Lower lobe of right lung (tissue), 2 donors: ENCODE results near the gene HCRTR1. TPM values are rescaled to one million over a fixed set of nuclear protein-coding genes. Genes with fewer than 3 reads are reported as not detected.

Experiments used
- ATAC-seq, 2 donors: fragments of 200-7000 bp; cut with Tn5 transposase; one replicate each; pipeline ENCODE4 v1.9.1; 2020 to 2022; ENCODE audit warnings: mild to moderate bottlenecking in 2 of 2, moderate library complexity in 2 of 2
- DNase-seq: peaks from one replicate; pipeline ENCODE4 v3.0.0-alpha.2; 2020
- H3K27ac ChIP-seq: fragments of 200-600 bp; one replicate; pipeline ENCODE4 v1.8.0; 2022
- H3K27me3 ChIP-seq: fragments of 200-600 bp; one replicate; pipeline ENCODE4 v1.8.0; 2022; ENCODE audit warnings: low read depth
- H3K36me3 ChIP-seq: fragments of 200-600 bp; one replicate; pipeline ENCODE4 v1.8.0; 2022; ENCODE audit warnings: mild to moderate bottlenecking
- H3K4me1 ChIP-seq: fragments of 200-600 bp; one replicate; pipeline ENCODE4 v1.8.0; 2022
- H3K4me3 ChIP-seq: fragments of 200-600 bp; one replicate; pipeline ENCODE4 v1.8.0; 2022; ENCODE audit warnings: mild to moderate bottlenecking
- H3K9me3 ChIP-seq: fragments of 200-600 bp; one replicate; pipeline ENCODE4 v1.8.0; 2022
- intact Hi-C: fragments of 100-400 bp; cut with DNase I; formaldehyde crosslinking; loops from one replicate; pipeline ENCODE4 v1.11.0; 2022
- total RNA-seq: library from RNA; stranded (reverse); fragmentation: NEBNext Ultra II Directional; extraction: Animal tissue kit (Norgen Biotek cat#: 25700); gene quantifications from one replicate; pipeline ENCODE4 v1.2.1, GENCODE V29; 2021
- TF ChIP-seq, protein P1 (sequence below): fragments of 200-600 bp; IDR thresholded peaks from one replicate; pipeline ENCODE4 v1.8.0; 2022; ENCODE audit warnings: antibody characterized with exemption, mild to moderate bottlenecking
- donor health status: DM: no; HTN: yes; CAD: no; lungs with severe emphysema.

Gene HCRTR1
- total RNA-seq, 1 donor from 2014 or later: not detected

DNA sequence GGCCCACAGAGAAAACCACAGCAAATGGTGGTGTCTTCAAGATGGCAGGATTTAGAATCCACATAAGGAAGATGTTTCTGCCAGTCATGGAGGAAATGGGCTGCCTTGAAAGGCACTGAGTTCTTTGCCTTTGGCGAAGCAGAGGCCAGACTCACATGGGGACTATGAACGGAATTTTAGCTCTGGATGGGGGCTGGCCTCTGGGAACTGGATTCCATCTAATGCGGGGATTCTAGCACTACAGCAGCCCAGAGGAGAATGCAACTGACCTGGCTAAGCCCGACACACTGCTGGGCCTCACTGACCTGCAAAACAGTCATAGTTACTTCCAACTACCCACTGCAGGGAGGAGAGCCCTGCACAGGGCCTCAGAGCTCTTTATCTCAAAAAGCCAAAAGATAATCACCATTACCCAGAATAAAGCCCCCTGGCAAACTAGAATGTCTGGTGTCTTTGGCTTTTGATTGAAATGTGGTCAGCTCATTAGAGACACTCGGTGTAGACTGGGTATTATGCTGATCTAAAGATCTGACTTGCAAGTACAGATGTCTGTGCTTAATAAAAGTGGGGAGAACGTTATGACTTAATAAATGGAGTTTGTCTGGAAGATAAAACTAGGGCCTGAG lies 11.6 kb downstream of the HCRTR1 start:
- no peak for ATAC-seq
- Histone ChIP-seq H3K4me1 (peaks cover 42% of the 10 kb centered on the region), H3K27me3 (no peaks in the 10 kb centered on the region), H3K27ac (peak overlapping the region; percentile 80), H3K4me3 (no peak overlapping the region), H3K9me3 (no peaks in the 10 kb centered on the region), H3K36me3 (peaks cover 67% of the 10 kb centered on the region)
- TF ChIP-seq, protein P1, sequence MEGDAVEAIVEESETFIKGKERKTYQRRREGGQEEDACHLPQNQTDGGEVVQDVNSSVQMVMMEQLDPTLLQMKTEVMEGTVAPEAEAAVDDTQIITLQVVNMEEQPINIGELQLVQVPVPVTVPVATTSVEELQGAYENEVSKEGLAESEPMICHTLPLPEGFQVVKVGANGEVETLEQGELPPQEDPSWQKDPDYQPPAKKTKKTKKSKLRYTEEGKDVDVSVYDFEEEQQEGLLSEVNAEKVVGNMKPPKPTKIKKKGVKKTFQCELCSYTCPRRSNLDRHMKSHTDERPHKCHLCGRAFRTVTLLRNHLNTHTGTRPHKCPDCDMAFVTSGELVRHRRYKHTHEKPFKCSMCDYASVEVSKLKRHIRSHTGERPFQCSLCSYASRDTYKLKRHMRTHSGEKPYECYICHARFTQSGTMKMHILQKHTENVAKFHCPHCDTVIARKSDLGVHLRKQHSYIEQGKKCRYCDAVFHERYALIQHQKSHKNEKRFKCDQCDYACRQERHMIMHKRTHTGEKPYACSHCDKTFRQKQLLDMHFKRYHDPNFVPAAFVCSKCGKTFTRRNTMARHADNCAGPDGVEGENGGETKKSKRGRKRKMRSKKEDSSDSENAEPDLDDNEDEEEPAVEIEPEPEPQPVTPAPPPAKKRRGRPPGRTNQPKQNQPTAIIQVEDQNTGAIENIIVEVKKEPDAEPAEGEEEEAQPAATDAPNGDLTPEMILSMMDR: no peak
- intact Hi-C loops: no loop called here
- no peak for DNase-seq

DNA sequence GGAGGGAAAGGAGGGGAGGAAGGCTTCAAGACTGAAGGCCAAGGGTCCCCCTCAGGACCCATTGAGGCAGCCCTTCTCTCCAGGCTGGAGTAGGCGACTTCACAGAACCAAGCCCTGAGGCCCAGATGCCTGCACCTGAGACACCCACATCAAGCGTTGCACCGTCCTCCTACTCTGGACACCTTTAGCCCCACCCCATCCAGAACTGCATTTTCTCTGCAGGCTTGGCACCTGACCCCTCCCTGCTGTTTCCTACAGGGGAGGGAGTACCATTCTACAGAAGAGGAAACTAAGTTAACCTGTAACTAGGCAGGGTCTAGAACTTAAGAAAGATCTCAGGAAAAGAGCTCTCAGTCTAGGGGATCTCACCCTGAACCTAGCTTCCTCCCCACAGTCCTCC lies 15.2 kb downstream of the HCRTR1 start:
- H3K4me1 ChIP-seq: peaks cover 39% of the 10 kb centered on the region
- ATAC-seq: no peak
- TF ChIP-seq, protein P1: no peak

DNA sequence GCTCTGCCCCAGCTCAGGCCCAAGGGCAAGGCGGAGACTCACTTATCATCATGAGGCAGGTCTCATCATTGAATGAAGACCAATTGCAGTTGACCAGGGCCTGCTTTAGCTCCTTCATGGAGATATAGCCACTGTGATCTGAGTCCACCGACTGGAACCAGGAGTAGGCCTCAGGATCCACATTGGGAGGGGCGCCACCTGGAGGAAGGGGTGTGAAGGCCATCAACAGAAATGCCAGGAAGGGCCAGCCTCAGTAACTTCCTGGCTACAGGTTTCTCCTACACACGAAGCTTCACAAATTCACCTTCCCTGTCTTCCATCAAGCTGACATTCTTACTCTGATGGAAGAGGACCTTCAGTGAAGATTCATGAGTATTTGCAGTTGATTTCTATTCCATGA lies 15.6 kb downstream of the HCRTR1 start:
- Histone ChIP-seq H3K9me3 (no peaks in the 10 kb centered on the region), H3K4me3 (no peak overlapping the region), H3K27me3 (no peaks in the 10 kb centered on the region), H3K4me1 (peaks cover 39% of the 10 kb centered on the region), H3K36me3 (peaks cover 72% of the 10 kb centered on the region), H3K27ac (no peak overlapping the region)
- no peak for ATAC-seq
- TF ChIP-seq, protein P1: peak; percentile 45
- no peak for DNase-seq
- intact Hi-C loops: no loop called here

More for the DNA sequence above, 15.2 kb downstream of the HCRTR1 start:
- peaks cover 75% of the 10 kb centered on the region for H3K36me3 ChIP-seq
- H3K27ac ChIP-seq: no peak overlapping the region
- intact Hi-C loops: no loop called here
- H3K27me3 ChIP-seq: no peaks in the 10 kb centered on the region
- H3K4me3 ChIP-seq: no peak overlapping the region
- DNase-seq: no peak
- H3K9me3 ChIP-seq: no peaks in the 10 kb centered on the region

DNA sequence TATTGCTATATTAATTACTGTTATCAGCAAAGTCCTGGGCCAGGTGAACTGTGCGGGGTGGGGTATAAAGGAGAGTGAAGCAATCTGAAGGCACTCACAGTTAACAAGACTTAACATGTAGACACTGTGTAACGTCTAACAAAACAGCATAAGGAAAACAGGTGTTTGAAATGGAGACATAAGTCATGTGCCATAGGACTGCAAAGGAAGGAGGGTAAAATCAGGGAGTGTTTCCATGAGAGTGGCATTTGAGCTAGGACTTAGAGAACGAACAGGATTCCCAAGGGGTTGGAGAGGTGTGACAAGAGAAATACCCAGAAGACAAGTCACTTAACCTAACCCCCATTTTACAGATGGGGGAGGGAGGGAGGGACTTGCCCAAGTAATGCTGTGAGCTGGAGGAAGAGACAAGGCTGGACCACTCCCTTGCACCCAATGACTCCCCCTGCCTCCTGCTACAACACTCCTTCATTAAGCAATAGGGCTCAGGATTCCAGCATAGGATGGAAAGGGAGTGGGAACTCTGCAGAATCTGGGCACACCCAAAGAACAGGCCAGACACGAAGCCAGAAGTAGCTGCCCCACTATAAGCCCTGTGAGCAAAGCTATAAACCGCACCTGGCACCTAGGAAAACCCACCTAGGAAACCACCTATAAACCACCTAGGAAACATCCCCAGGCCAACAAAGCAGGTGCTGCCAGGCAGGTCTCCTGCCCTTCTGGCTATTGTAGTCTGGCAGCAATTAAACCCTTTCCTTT lies 20.6 kb downstream of the HCRTR1 start:
- Histone ChIP-seq H3K27ac (no peak overlapping the region), H3K4me3 (no peak overlapping the region), H3K27me3 (no peaks in the 10 kb centered on the region), H3K9me3 (no peaks in the 10 kb centered on the region), H3K36me3 (peaks cover 22% of the 10 kb centered on the region), H3K4me1 (peaks cover 64% of the 10 kb centered on the region)
- TF ChIP-seq, protein P1: no peak
- intact Hi-C loops: no loop called here
- ATAC-seq (peak in 1 of 2 donors; percentile 2), DNase-seq (no peak)

DNA sequence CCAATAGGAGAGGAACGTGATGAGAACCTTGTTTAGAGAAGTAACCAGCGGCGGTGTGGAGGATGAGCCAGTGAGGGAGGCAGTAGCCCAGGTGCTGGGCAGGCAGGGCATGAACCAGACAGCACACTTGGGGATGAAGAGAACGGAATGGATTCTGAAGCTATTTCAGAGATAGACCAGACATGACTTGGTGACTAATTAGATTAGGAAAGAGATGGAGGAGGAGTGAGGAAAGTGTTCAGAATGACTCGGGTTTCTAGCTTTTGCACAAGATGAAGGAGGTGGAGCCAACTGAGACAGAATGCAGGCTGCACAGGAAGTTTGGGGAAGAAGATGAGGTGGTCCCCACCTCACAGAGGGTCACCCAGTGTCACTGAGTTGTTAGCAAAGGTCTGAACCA lies 22.1 kb downstream of the HCRTR1 start:
- DNase-seq: no peak
- TF ChIP-seq, protein P1: no peak
- no peaks in the 10 kb centered on the region for H3K27me3 ChIP-seq
- no peak overlapping the region for H3K27ac ChIP-seq
- H3K9me3 ChIP-seq: no peaks in the 10 kb centered on the region
- intact Hi-C loops: no loop called here
- no peak for ATAC-seq
- no peak overlapping the region for H3K4me3 ChIP-seq
- peaks cover 8% of the 10 kb centered on the region for H3K36me3 ChIP-seq
- H3K4me1 ChIP-seq: peaks cover 74% of the 10 kb centered on the region
